Tibial artery (tissue), 4 donors: ENCODE measurements around the gene ABCB8.

Experiments used
- DNase-seq, 2 donors: peaks; one replicate each; pipeline ENCODE4 v3.0.0-alpha.2; 2019
- H3K27ac ChIP-seq, 2 donors: fragments of 200-600 bp; sonication (generic) in 1 of 2; 1 replicate in 1 of 2; 2 replicates in 1 of 2; pipeline ENCODE4 v1.5.1; 2018 to 2019; ENCODE audit warnings: mild to moderate bottlenecking in 1 of 2
- H3K27me3 ChIP-seq, 2 donors: fragments of 200-600 bp; sonication (generic) in 1 of 2; one replicate each; pipeline versions ENCODE4 v1.5.1 to v1.6.0; 2016 to 2019
- H3K36me3 ChIP-seq, 3 donors: fragments of 200-600 bp; sonication (generic) in 2 of 3; one replicate each; pipeline ENCODE4 v1.5.1; 2016 to 2019; ENCODE audit warnings: mild to moderate bottlenecking in 2 of 3
- H3K4me1 ChIP-seq, 4 donors: fragments of 200-600 bp; sonication (generic) in 2 of 4; 1 replicate in 3 of 4; 2 replicates in 1 of 4; pipeline ENCODE4 v1.5.1; 2016 to 2019
- H3K4me3 ChIP-seq, 2 donors: fragments of 200-600 bp; sonication (generic) in 1 of 2; 1 replicate in 1 of 2; 2 replicates in 1 of 2; pipeline ENCODE4 v1.5.1; 2018 to 2019; ENCODE audit warnings: mild to moderate bottlenecking in 2 of 2
- H3K9me3 ChIP-seq, 3 donors: fragments of 200-600 bp; sonication (generic) in 1 of 3; one replicate each; pipeline ENCODE4 v1.5.1; 2016 to 2019
- intact Hi-C: fragments of 100-400 bp; cut with DNase I; formaldehyde crosslinking; loops from one replicate; pipeline ENCODE4 v1.15.0; 2023; ENCODE audit warnings: low total_unique reads
- TF ChIP-seq, protein P1 (sequence below), 2 experiments: fragments of 200-600 bp in 1 of 2; fragments of 450-650 bp in 1 of 2; IDR thresholded peaks; one replicate each; pipeline ENCODE4 v1.5.1; 2017 to 2019; ENCODE audit warnings: antibody characterized with exemption in 2 of 2, mild to moderate bottlenecking in 1 of 2, moderate library complexity in 1 of 2

ABCB8 gene

DNA sequence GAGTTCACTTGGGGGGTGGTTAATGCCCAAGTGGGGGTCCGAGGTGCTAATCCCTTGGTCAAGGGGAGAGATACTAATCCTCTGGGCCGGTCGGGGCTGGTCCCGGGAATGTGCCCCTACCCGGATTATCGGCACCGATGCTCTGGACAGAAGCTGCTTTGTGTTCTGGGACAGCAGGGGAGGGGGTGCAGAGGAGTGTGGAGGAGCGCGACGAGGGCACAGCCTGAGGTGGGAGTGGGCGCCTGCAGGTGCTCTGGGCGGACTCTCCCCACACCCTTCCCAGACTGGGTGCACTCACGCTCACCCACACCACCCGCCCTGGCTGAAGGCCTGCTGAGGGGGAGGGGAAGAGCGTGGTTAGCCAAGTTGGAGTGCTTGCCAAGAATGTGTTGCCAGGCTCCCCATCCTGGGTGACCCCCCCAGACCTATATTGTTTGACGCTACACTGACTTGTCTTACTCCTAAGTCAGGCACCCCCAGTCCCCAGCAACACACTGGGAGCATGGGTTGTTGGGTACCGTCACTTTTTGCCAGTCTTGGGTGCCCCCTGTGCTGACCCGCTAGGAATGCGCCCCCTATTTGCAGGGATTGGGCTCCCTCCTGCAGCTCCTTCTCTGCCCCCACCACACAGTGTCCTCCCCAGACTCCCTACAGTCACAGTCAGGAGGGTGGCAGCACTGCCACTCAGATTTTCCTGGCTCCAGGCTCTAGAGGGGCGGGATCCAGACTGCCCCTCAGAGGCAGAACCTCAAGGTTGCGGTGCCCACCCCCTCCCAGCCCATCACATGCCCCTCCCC lies 32.4 kb downstream of the ABCB8 start:
- peaks cover 0 to 61% (median 52%) of the 10 kb centered on the region in 4 donors for H3K4me1 ChIP-seq
- TF ChIP-seq, protein P1, sequence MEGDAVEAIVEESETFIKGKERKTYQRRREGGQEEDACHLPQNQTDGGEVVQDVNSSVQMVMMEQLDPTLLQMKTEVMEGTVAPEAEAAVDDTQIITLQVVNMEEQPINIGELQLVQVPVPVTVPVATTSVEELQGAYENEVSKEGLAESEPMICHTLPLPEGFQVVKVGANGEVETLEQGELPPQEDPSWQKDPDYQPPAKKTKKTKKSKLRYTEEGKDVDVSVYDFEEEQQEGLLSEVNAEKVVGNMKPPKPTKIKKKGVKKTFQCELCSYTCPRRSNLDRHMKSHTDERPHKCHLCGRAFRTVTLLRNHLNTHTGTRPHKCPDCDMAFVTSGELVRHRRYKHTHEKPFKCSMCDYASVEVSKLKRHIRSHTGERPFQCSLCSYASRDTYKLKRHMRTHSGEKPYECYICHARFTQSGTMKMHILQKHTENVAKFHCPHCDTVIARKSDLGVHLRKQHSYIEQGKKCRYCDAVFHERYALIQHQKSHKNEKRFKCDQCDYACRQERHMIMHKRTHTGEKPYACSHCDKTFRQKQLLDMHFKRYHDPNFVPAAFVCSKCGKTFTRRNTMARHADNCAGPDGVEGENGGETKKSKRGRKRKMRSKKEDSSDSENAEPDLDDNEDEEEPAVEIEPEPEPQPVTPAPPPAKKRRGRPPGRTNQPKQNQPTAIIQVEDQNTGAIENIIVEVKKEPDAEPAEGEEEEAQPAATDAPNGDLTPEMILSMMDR (IDR thresholded peaks at IDR 0.05): no peak
- H3K27ac ChIP-seq: peak overlapping the region; percentile 91 to 98
- H3K4me3 ChIP-seq: peak overlapping the region; percentile 65 to 81
- H3K9me3 ChIP-seq: no peaks in the 10 kb centered on the region
- H3K27me3 ChIP-seq: no peaks in the 10 kb centered on the region
- peak in 1 of 2 donors; percentile 80 for DNase-seq
- peaks cover 15 to 19% (median 15%) of the 10 kb centered on the region in 3 donors for H3K36me3 ChIP-seq
- intact Hi-C loops: no loop called here

DNA sequence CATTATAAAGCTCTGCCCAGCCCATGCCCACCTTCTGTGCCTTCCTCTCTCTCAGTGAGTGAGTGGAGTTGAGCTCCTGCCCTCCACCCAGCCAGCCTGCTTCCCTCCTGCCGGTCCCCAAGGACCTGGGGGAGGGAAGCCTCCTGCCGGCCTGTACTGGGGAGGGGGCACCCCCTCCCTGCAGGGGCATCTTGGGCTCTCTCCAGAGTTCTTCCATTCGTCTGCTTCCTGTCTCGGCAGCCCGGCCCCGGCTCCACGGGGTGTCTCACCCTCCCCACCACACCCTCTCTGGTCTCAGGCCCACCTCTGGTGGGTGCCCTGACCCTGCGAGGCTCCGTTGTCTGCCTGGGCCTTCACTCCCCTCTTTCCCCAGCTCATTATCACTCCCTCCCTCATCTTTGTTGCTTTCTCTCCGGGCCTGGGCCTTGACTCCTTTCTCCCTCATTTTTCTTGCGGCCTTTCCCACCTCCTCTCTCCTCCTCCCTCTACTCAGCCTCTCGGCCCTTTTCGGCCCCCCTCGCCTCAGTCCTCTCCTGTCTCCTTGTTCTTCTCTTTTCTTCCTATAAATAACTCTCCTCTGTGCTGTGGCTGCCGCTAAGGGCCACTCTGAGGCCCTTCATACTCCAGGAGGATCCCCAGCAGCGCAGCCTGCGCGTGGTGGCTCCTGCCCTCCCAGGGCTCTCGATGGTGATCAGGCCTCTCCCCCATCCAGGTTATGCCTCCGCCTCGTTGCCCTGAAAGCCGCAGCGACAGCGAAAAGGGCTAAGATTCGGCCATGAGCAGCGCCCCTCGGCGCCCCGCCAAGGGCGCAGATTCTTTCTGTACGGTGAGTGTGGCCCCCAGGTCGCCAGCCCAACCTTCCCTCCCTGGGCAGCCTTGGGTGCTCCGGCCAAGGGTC lies 33.2 kb downstream of the ABCB8 start:
- Histone ChIP-seq H3K36me3 (peaks cover 23 to 27% (median 24%) of the 10 kb centered on the region in 3 donors), H3K4me3 (peak overlapping the region; percentile 65 to 81), H3K27ac (peak overlapping the region; percentile 91 to 98), H3K27me3 (no peaks in the 10 kb centered on the region), H3K4me1 (peaks cover 0 to 60% (median 52%) of the 10 kb centered on the region in 4 donors), H3K9me3 (no peaks in the 10 kb centered on the region)
- TF ChIP-seq, protein P1 (IDR thresholded peaks at IDR 0.05): no peak
- intact Hi-C loops: no loop called here
- DNase-seq: no peak

DNA sequence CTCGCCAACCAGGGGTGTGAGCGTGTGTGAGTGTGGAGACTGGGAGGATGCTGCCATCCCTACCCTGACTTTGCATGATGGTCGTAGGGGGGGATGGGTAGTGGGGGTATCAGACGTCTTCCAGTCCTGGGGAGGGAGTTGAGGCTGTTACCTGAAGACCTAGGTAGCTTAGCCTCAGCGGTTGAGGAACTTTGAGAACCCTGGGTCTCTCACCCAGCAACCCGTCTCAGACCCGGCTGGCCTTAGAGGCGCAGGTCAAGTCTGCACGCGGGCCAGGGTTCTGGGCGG lies 33.8 kb downstream of the ABCB8 start:
- Histone ChIP-seq H3K27ac (peak overlapping the region; percentile 91 to 98), H3K27me3 (no peaks in the 10 kb centered on the region), H3K9me3 (no peaks in the 10 kb centered on the region), H3K36me3 (peaks cover 29 to 33% (median 30%) of the 10 kb centered on the region in 3 donors), H3K4me3 (no peak overlapping the region), H3K4me1 (peaks cover 0 to 54% (median 46%) of the 10 kb centered on the region in 4 donors)
- no peak for DNase-seq
- TF ChIP-seq, protein P1 (IDR thresholded peaks at IDR 0.05): no peak
- intact Hi-C loops: no loop called here

DNA sequence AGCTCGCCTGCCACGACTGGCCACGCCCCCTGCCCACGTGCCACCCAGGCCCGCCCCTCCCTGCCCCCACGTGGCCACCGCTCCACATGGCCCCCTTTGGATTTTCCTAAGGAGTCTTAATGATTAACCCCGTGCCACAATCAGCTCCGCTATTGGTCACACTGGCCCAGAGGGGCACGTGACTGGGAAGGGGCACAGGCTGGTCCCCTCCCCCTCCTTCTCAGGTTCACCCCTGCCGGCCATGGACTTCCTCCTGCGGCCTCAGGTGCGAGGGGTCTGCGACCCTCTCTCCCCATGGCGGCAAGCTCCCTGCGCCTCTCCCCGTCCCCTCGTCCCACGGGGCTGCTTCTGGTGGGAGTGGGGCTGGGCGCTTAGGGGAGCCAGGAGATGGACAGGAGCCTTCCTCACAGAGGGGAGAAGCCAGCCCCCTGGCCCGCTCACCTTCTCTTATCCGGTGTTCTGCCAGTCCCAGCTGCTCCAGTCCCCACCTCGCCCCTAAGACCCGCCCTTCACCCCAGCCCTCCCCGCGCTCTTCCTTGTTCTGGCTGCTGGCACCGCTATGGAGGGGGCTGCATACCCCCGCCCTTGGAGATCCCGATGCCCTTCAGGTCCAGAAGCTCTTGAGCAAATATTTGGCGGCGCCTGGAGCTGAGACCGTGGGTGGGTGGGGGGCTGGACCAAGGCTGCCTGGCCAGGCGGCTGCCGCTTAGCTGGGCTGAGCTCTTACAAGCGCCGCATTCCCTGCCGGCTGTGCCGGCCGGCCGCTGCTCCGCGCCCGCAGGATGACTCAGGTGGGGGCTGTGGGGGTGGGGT lies 34.4 kb downstream of the ABCB8 start:
- Histone ChIP-seq H3K36me3 (peaks cover 35 to 39% (median 35%) of the 10 kb centered on the region in 3 donors), H3K4me3 (peak overlapping the region; percentile 21 to 34), H3K4me1 (peaks cover 0 to 49% (median 42%) of the 10 kb centered on the region in 4 donors), H3K27ac (peak overlapping the region; percentile 91 to 98), H3K27me3 (no peaks in the 10 kb centered on the region), H3K9me3 (no peaks in the 10 kb centered on the region)
- TF ChIP-seq, protein P1 (IDR thresholded peaks at IDR 0.05): no peak
- intact Hi-C loops: no loop called here
- no peak for DNase-seq

DNA sequence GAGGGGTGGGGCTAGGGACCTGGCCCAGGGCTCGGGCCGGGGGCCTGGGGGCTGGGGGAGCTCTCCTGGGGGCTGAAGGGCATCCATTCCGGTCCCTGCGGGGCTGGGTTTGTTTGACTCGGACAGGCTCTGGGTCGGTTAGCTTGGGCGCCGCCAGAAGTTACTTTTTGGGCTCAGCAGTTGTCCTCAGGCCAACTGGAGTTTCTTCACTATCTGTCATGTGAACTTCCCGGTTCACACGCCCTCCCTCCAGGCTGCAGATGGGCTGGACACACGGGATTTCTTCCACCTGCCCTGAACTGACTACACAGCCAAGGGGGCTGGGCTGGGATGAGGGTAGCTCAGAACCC lies 34.9 kb downstream of the ABCB8 start:
- Histone ChIP-seq H3K4me3 (peak overlapping the region; percentile 21 to 34), H3K27ac (peak overlapping the region; percentile 91 to 98), H3K36me3 (peaks cover 38 to 44% (median 40%) of the 10 kb centered on the region in 3 donors), H3K9me3 (no peaks in the 10 kb centered on the region), H3K4me1 (peaks cover 0 to 49% (median 42%) of the 10 kb centered on the region in 4 donors), H3K27me3 (no peaks in the 10 kb centered on the region)
- DNase-seq: peak; percentile 71 to 81
- intact Hi-C loops: no loop called here
- TF ChIP-seq, protein P1 (IDR thresholded peaks at IDR 0.05): no peak
